ENCODE results near the gene USP53. TPM values are rescaled to one million over a fixed set of nuclear protein-coding genes. Genes with fewer than 3 reads are reported as not detected.

Gene USP53
- total and polyA plus RNA-seq, 2 experiments from 2014 or later = 17.1 to 27.7 TPM

- TF ChIP-seq REST (IDR thresholded peaks at IDR 0.05; ENCODE audit: unreplicated experiment) (no peak), ZNF331 (CRISPR knock-in tag; IDR thresholded peaks at IDR 0.05; ENCODE audit: low read depth) (no peak), EZH2 (IDR thresholded peaks at IDR 0.05; ENCODE audit: low read depth, unreplicated experiment) (no peak), POLR2AphosphoS5 (IDR thresholded peaks at IDR 0.05; ENCODE audit: low read depth) (no peak), ZNF462 (CRISPR knock-in tag; IDR thresholded peaks at IDR 0.05) (no peak), EZH2phosphoT487 (IDR thresholded peaks at IDR 0.05; ENCODE audit: unreplicated experiment) (no peak), CREB1 (CRISPR knock-in tag; IDR thresholded peaks at IDR 0.05; ENCODE audit: low read depth) (no peak), STAT1 (IDR thresholded peaks at IDR 0.05; ENCODE audit: unreplicated experiment) (no peak), NANOG (IDR thresholded peaks at IDR 0.05; ENCODE audit: borderline replicate concordance) (no peak), ZNF114 (CRISPR knock-in tag; IDR thresholded peaks at IDR 0.05) (no peak), JUNB (IDR thresholded peaks at IDR 0.05; ENCODE audit: unreplicated experiment) (no peak)
- TF ChIP-seq, protein P1, sequence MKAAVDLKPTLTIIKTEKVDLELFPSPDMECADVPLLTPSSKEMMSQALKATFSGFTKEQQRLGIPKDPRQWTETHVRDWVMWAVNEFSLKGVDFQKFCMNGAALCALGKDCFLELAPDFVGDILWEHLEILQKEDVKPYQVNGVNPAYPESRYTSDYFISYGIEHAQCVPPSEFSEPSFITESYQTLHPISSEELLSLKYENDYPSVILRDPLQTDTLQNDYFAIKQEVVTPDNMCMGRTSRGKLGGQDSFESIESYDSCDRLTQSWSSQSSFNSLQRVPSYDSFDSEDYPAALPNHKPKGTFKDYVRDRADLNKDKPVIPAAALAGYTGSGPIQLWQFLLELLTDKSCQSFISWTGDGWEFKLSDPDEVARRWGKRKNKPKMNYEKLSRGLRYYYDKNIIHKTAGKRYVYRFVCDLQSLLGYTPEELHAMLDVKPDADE (IDR thresholded peaks at IDR 0.05) = no peak
- TF ChIP-seq, protein P2, sequence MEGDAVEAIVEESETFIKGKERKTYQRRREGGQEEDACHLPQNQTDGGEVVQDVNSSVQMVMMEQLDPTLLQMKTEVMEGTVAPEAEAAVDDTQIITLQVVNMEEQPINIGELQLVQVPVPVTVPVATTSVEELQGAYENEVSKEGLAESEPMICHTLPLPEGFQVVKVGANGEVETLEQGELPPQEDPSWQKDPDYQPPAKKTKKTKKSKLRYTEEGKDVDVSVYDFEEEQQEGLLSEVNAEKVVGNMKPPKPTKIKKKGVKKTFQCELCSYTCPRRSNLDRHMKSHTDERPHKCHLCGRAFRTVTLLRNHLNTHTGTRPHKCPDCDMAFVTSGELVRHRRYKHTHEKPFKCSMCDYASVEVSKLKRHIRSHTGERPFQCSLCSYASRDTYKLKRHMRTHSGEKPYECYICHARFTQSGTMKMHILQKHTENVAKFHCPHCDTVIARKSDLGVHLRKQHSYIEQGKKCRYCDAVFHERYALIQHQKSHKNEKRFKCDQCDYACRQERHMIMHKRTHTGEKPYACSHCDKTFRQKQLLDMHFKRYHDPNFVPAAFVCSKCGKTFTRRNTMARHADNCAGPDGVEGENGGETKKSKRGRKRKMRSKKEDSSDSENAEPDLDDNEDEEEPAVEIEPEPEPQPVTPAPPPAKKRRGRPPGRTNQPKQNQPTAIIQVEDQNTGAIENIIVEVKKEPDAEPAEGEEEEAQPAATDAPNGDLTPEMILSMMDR (conservative IDR thresholded peaks at IDR 0.05; ENCODE audit: low read depth in 2 of 2) = no peak
- H2AFZ ChIP-seq = peak overlapping the region; percentile 96
Observed at GRCh38 chr4:119172223-119172622, 40.3 kb upstream of the USP53 start.

More at GRCh38 chr4:119172223-119172622, 40.3 kb upstream of the USP53 start:
- no peaks in the 10 kb centered on the region for H3K36me3 ChIP-seq (ENCODE audit: insufficient read depth)
- no peaks in the 10 kb centered on the region; the same call in 2 of the 3 replicates for H3K4me1 Mint-ChIP-seq
- H3K4me3 Mint-ChIP-seq = no peak overlapping the region
- H3K27me3 Mint-ChIP-seq (ENCODE audit: insufficient read depth, low read depth, poor library complexity) = no peaks in the 10 kb centered on the region
- DNase-seq (ENCODE audit: low spot score) = no peak
- no peaks in the 10 kb centered on the region for H3K4me1 ChIP-seq (ENCODE audit: insufficient read depth)
- no peaks in the 10 kb centered on the region for H3K79me2 ChIP-seq (replicated peaks; ENCODE audit: insufficient read depth)
- no peak overlapping the region for H3K4me3 ChIP-seq
- no peaks in the 10 kb centered on the region for H4K20me1 ChIP-seq (replicated peaks; ENCODE audit: insufficient read depth)
- H3K9me2 ChIP-seq (ENCODE audit: insufficient read depth) = no peaks in the 10 kb centered on the region
- H3K9me3 Mint-ChIP-seq = no peaks in the 10 kb centered on the region
- no peak overlapping the region for H3K4me2 ChIP-seq
- no peaks in the 10 kb centered on the region for H3K36me3 Mint-ChIP-seq (ENCODE audit: low read depth)
- H3K27ac Mint-ChIP-seq = no peak overlapping the region; the same call in 1 of the 2 replicates
- H3K27ac ChIP-seq (ENCODE audit: low read depth) = no peak overlapping the region; the same call in 1 of the 2 replicates
- no peaks in the 10 kb centered on the region for H3K27me3 ChIP-seq (ENCODE audit: insufficient read depth)
- ATAC-seq = no peak
- H3F3A ChIP-seq (replicated peaks; ENCODE audit: low read depth) = no peaks in the 10 kb centered on the region

Measured in GM23338 (cell line).